Measurements from ENCODE around the gene BTNL9.
"Not testable (repeated sequence)": the region's sequence is repeated elsewhere in the genome, so short reads cannot be mapped to it uniquely, and the experiment has no call there.

The BTNL9 gene

GRCh38 chr5:181098762-181099601, 58.9 kb downstream of the BTNL9 start:
- no peak for TF ChIP-seq CTCF (IDR thresholded peaks at IDR 0.05; ENCODE audit: extremely low read depth, insufficient read depth, missing control alignments)
- in situ Hi-C loops (cut with MboI; ENCODE audit: low pct_unique_long_range_greater_than_20kb, low sequenced_read_pairs, unreplicated experiment) = no loop called here
- DNase-seq (ENCODE audit: low spot score) = no peak

GRCh38 chr5:181099602-181100086, 59.6 kb downstream of the BTNL9 start:
- in situ Hi-C loops (cut with MboI; ENCODE audit: low pct_unique_long_range_greater_than_20kb, low sequenced_read_pairs, unreplicated experiment) = no loop called here
- no peak for DNase-seq (ENCODE audit: low spot score)
- no peak for TF ChIP-seq CTCF (IDR thresholded peaks at IDR 0.05; ENCODE audit: extremely low read depth, insufficient read depth, missing control alignments)

GRCh38 chr5:181100121-181100875, 60.2 kb downstream of the BTNL9 start:
- in situ Hi-C loops (cut with MboI; ENCODE audit: low pct_unique_long_range_greater_than_20kb, low sequenced_read_pairs, unreplicated experiment) = no loop called here
- DNase-seq (ENCODE audit: low spot score) = no peak

GRCh38 chr5:181101030-181101641, 61.1 kb downstream of the BTNL9 start:
- in situ Hi-C loops (cut with MboI; ENCODE audit: low pct_unique_long_range_greater_than_20kb, low sequenced_read_pairs, unreplicated experiment); DNase-seq (ENCODE audit: low spot score): not testable (repeated sequence)

More at GRCh38 chr5:181100121-181100875, 60.2 kb downstream of the BTNL9 start:
- TF ChIP-seq CTCF (IDR thresholded peaks at IDR 0.05; ENCODE audit: extremely low read depth, insufficient read depth, missing control alignments) = no peak

- in situ Hi-C loops (cut with MboI; ENCODE audit: low pct_unique_long_range_greater_than_20kb, low sequenced_read_pairs, unreplicated experiment) = not testable (repeated sequence)
Observed at GRCh38 chr5:181101930-181102674, 62.0 kb downstream of the BTNL9 start.

GRCh38 chr5:181104259-181104568, 64.1 kb downstream of the BTNL9 start:
- in situ Hi-C loops (cut with MboI; ENCODE audit: low pct_unique_long_range_greater_than_20kb, low sequenced_read_pairs, unreplicated experiment); DNase-seq (ENCODE audit: low spot score): not testable (repeated sequence)

More at GRCh38 chr5:181101930-181102674, 62.0 kb downstream of the BTNL9 start:
- DNase-seq (ENCODE audit: low spot score) = not testable (repeated sequence)

- in situ Hi-C loops (cut with MboI; ENCODE audit: low pct_unique_long_range_greater_than_20kb, low sequenced_read_pairs, unreplicated experiment); DNase-seq (ENCODE audit: low spot score): not testable (repeated sequence)
Observed at GRCh38 chr5:181104606-181105390, 64.7 kb downstream of the BTNL9 start.

Measured in GM13977 (cell line).